Measurements from ENCODE around the gene NSL1. TPM values are rescaled to one million over a fixed set of nuclear protein-coding genes. Genes with fewer than 3 reads are reported as not detected.

The NSL1 gene
- total RNA-seq, 1 experiment from 2014 or later, result 36.4 TPM

DNA sequence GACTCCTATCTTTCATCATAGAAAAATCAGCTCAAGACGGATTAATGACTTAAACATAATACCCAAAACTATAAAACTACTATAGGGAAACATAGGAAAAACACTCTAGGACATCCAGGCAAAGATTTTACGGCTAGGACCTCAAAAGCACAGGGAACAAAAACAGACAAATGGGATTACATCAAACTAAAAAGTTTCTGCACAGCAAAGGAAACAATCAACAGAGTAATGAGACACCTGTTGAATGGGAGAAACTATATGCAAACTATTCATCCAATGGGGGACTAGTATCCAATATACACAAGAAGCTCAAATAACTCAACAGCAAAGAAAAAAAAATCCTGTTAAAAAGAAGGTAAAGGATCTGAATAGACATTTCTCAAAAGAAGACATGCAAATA is 18.6 kb downstream of the NSL1 start:
- ChIA-PET CTCF (interaction anchor here (2.9 kb wide), 1 partner anchor 23 kb away, joined by 9 read pairs; no protein-coding TSS in a partner anchor), POLR2A (no interaction called here), RAD21 (ENCODE audit: low non-redundant PET in 1 of 2, low total read pairs in 2 of 2, uncharacterized antibody in 2 of 2, unreplicated experiment in 2 of 2) (no interaction called here)
- TF ChIP-seq FOSL1 (IDR thresholded peaks at IDR 0.05; ENCODE audit: low read depth), result no peak
- TF ChIP-seq TCF7L2 (IDR thresholded peaks at IDR 0.05; ENCODE audit: borderline replicate concordance, extremely low read depth, insufficient read depth, insufficient read length), result no peak
- TF ChIP-seq, protein P1, sequence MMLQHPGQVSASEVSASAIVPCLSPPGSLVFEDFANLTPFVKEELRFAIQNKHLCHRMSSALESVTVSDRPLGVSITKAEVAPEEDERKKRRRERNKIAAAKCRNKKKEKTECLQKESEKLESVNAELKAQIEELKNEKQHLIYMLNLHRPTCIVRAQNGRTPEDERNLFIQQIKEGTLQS (IDR thresholded peaks at IDR 0.05), result no peak
- TF ChIP-seq, protein P2, sequence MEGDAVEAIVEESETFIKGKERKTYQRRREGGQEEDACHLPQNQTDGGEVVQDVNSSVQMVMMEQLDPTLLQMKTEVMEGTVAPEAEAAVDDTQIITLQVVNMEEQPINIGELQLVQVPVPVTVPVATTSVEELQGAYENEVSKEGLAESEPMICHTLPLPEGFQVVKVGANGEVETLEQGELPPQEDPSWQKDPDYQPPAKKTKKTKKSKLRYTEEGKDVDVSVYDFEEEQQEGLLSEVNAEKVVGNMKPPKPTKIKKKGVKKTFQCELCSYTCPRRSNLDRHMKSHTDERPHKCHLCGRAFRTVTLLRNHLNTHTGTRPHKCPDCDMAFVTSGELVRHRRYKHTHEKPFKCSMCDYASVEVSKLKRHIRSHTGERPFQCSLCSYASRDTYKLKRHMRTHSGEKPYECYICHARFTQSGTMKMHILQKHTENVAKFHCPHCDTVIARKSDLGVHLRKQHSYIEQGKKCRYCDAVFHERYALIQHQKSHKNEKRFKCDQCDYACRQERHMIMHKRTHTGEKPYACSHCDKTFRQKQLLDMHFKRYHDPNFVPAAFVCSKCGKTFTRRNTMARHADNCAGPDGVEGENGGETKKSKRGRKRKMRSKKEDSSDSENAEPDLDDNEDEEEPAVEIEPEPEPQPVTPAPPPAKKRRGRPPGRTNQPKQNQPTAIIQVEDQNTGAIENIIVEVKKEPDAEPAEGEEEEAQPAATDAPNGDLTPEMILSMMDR (IDR thresholded peaks at IDR 0.05 in 2 of 3, conservative IDR thresholded peaks at IDR 0.05 in 1 of 3; ENCODE audit: borderline replicate concordance in 1 of 3, insufficient read depth in 1 of 3, low read depth in 2 of 3, low read length in 2 of 3), result no peak
- no peak for TF ChIP-seq POLR2AphosphoS5 (IDR thresholded peaks at IDR 0.05; ENCODE audit: low read depth, low read length)
- no peak for TF ChIP-seq EZH2phosphoT487 (IDR thresholded peaks at IDR 0.05; ENCODE audit: borderline replicate concordance)
- TF ChIP-seq ELF1 (IDR thresholded peaks at IDR 0.05; ENCODE audit: borderline replicate concordance, low read depth), result no peak
- no peak for TF ChIP-seq YY1 (IDR thresholded peaks at IDR 0.05; ENCODE audit: extremely low read depth, insufficient replicate concordance, low read depth, low read length)
- TF ChIP-seq ZFX (IDR thresholded peaks at IDR 0.05), result no peak
- no peak for TF ChIP-seq EGR1 (IDR thresholded peaks at IDR 0.05; ENCODE audit: low read depth)
- no peak for TF ChIP-seq EZH2 (IDR thresholded peaks at IDR 0.05)
- no peaks in the 10 kb centered on the region; a peak in 1 of 4 replicates for H3K36me3 ChIP-seq (ENCODE audit: control insufficient read depth in 1 of 2, insufficient read depth in 2 of 2, low read length in 2 of 2)
- H3K9me2 ChIP-seq (ENCODE audit: insufficient read depth), result no peaks in the 10 kb centered on the region
- H3K27ac ChIP-seq (ENCODE audit: low read depth, low read length), result no peak overlapping the region
- H3K27me3 ChIP-seq (ENCODE audit: insufficient read depth, low read length), result no peaks in the 10 kb centered on the region
- H2AFZ ChIP-seq (ENCODE audit: low read depth, low read length, poor library complexity, severe bottlenecking), result no peak overlapping the region
- H3K9ac ChIP-seq (ENCODE audit: low read length), result no peak overlapping the region
- no TSS peak for BruUV-seq (replicated peaks)
- no peaks in the 10 kb centered on the region for H3K4me1 ChIP-seq (ENCODE audit: control insufficient read depth in 1 of 2, insufficient read depth in 2 of 2, low read length in 2 of 2)
- intact Hi-C loops (cut with micrococcal nuclease), result no loop called here
- H3K9me3 ChIP-seq (ENCODE audit: control insufficient read depth in 1 of 2, insufficient read depth in 1 of 2, low read depth in 1 of 2, low read length in 2 of 2), result no peaks in the 10 kb centered on the region
- ATAC-seq, result no peak
- no peak for DNase-seq (ENCODE audit: low read depth, low spot score)
- H3K4me2 ChIP-seq (ENCODE audit: low read length), result no peak overlapping the region
- no peaks in the 10 kb centered on the region for H4K20me1 ChIP-seq (ENCODE audit: insufficient read depth)
- no peak overlapping the region for H3K4me3 ChIP-seq (replicated peaks in 1 of 2; ENCODE audit: low read depth in 1 of 2, low read length in 2 of 2)
- H3K79me2 ChIP-seq (ENCODE audit: insufficient read depth, low read length), result peaks cover 13% of the 10 kb centered on the region
